ENCODE data around the gene AKAP1.

The AKAP1 gene

GRCh38 chr17:57084802-57085447, at the start of gene AKAP1:
Gene AKAP1 (plus strand): TSS chr17:57085246. CDS start chr17:57105465, 20,219 bp downstream.
- peak; percentile 96 for DNase-seq

GRCh38 chr17:57035971-57036481, 49.0 kb upstream of the AKAP1 start:
- no peak for DNase-seq

- no peak for DNase-seq
Observed at GRCh38 chr17:57037411-57037810, 47.6 kb upstream of the AKAP1 start.

GRCh38 chr17:57038486-57038885, 46.6 kb upstream of the AKAP1 start:
- no peak for DNase-seq

GRCh38 chr17:57040571-57040970, 44.5 kb upstream of the AKAP1 start:
- no peak for DNase-seq

- no peak for DNase-seq
Observed at GRCh38 chr17:57043276-57043675, 41.8 kb upstream of the AKAP1 start.

GRCh38 chr17:57044976-57045867, 39.8 kb upstream of the AKAP1 start:
- DNase-seq: no peak

- peak; percentile 33 for DNase-seq
Observed at GRCh38 chr17:57045868-57046704, 39.0 kb upstream of the AKAP1 start.

GRCh38 chr17:57046749-57047148, 38.3 kb upstream of the AKAP1 start:
- DNase-seq: peak; percentile 3

- DNase-seq: no peak
Observed at GRCh38 chr17:57048096-57048495, 37.0 kb upstream of the AKAP1 start.

- DNase-seq: no peak
Observed at GRCh38 chr17:57050306-57050705, 34.7 kb upstream of the AKAP1 start.

- DNase-seq: no peak
Observed at GRCh38 chr17:57051886-57052361, 33.1 kb upstream of the AKAP1 start.

- no peak for DNase-seq
Observed at GRCh38 chr17:57062865-57063264, 22.2 kb upstream of the AKAP1 start.

- DNase-seq: no peak
Observed at GRCh38 chr17:57067162-57067561, 17.9 kb upstream of the AKAP1 start.

GRCh38 chr17:57067781-57068180, 17.3 kb upstream of the AKAP1 start:
- DNase-seq: no peak

GRCh38 chr17:57068222-57068658, 16.8 kb upstream of the AKAP1 start:
- no peak for DNase-seq

GRCh38 chr17:57068707-57069106, 16.3 kb upstream of the AKAP1 start:
- DNase-seq: no peak

GRCh38 chr17:57071991-57072944, 12.8 kb upstream of the AKAP1 start:
- DNase-seq: no peak

- DNase-seq: no peak
Observed at GRCh38 chr17:57073626-57074025, 11.4 kb upstream of the AKAP1 start.

GRCh38 chr17:57075193-57075592, 9.9 kb upstream of the AKAP1 start:
- DNase-seq: no peak

- no peak for DNase-seq
Observed at GRCh38 chr17:57075785-57076184, 9.3 kb upstream of the AKAP1 start.

- no peak for DNase-seq
Observed at GRCh38 chr17:57077000-57077399, 8.0 kb upstream of the AKAP1 start.
